HG02623 (cell line): Measurements from ENCODE around the gene ACVR1C.
A peak's percentile ranks its signal among the peaks of the same experiment; 100 is the strongest.

Experiments
- ATAC-seq: cut with Tn5 transposase; IDR thresholded peaks from one replicate; pipeline ENCODE4 v1.9.1; 2021; ENCODE audit warnings: moderate library complexity; ENCODE audit not compliant: unreplicated experiment

Gene ACVR1C

GRCh38 chr2:157500334-157500733 is 128.3 kb downstream of the ACVR1C start:
- no peak for ATAC-seq

GRCh38 chr2:157498483-157498882 is 130.2 kb downstream of the ACVR1C start:
- no peak for ATAC-seq

GRCh38 chr2:157497638-157498314 is 130.9 kb downstream of the ACVR1C start:
- peak; percentile 91 for ATAC-seq

GRCh38 chr2:157492189-157492773 is 136.4 kb downstream of the ACVR1C start:
- ATAC-seq = peak; percentile 98

GRCh38 chr2:157489983-157490382 is 138.7 kb downstream of the ACVR1C start:
- no peak for ATAC-seq

- no peak for ATAC-seq
Observed at GRCh38 chr2:157488877-157489276, 139.8 kb downstream of the ACVR1C start.

GRCh38 chr2:157487747-157488146 is 140.9 kb downstream of the ACVR1C start:
- no peak for ATAC-seq

- ATAC-seq = no peak
Observed at GRCh38 chr2:157487271-157487610, 141.4 kb downstream of the ACVR1C start.

GRCh38 chr2:157486596-157487270 is 141.9 kb downstream of the ACVR1C start:
- ATAC-seq = no peak

GRCh38 chr2:157480182-157480961 is 148.3 kb downstream of the ACVR1C start:
- peak; percentile 83 for ATAC-seq

- no peak for ATAC-seq
Observed at GRCh38 chr2:157479081-157480027, 149.3 kb downstream of the ACVR1C start.

- ATAC-seq = no peak
Observed at GRCh38 chr2:157477919-157478318, 150.7 kb downstream of the ACVR1C start.

- ATAC-seq = no peak
Observed at GRCh38 chr2:157476953-157477709, 151.5 kb downstream of the ACVR1C start.
